ENCODE measurements around the gene MARVELD1.
"Not testable (repeated sequence)": the region's sequence is repeated elsewhere in the genome, so short reads cannot be mapped to it uniquely, and the experiment has no call there.

Gene MARVELD1

GRCh38 chr10:97690133-97690532 is 23.4 kb upstream of the MARVELD1 start:
- DNase-seq (ENCODE audit: low spot score): no peak

- not testable (repeated sequence) for DNase-seq (ENCODE audit: low spot score)
These were observed 15.4 kb upstream of the MARVELD1 start for GRCh38 chr10:97698072-97698655.

- DNase-seq (ENCODE audit: low spot score): peak; percentile 51
These were observed 12.0 kb upstream of the MARVELD1 start for GRCh38 chr10:97701438-97702069.

- no peak for DNase-seq (ENCODE audit: low spot score)
These were observed 10.0 kb upstream of the MARVELD1 start for GRCh38 chr10:97703398-97704067.

GRCh38 chr10:97704341-97704740 is 9.2 kb upstream of the MARVELD1 start:
- no peak for DNase-seq (ENCODE audit: low spot score)

GRCh38 chr10:97705006-97705670 is 8.4 kb upstream of the MARVELD1 start:
- no peak for DNase-seq (ENCODE audit: low spot score)

- peak; percentile 55 for DNase-seq (ENCODE audit: low spot score)
These were observed 6.2 kb upstream of the MARVELD1 start for GRCh38 chr10:97707134-97707861.

- no peak for DNase-seq (ENCODE audit: low spot score)
These were observed 5.4 kb upstream of the MARVELD1 start for GRCh38 chr10:97708167-97708566.

- peak; percentile 73 for DNase-seq (ENCODE audit: low spot score)
These were observed 4.3 kb upstream of the MARVELD1 start for GRCh38 chr10:97708976-97709946.

- no peak for DNase-seq (ENCODE audit: low spot score)
These were observed 1.6 kb upstream of the MARVELD1 start for GRCh38 chr10:97711640-97712572.

- DNase-seq (ENCODE audit: low spot score): peak; percentile 92
These were observed 383 bp downstream of the MARVELD1 start for GRCh38 chr10:97713826-97714400.

GRCh38 chr10:97714401-97715258 is 1.1 kb downstream of the MARVELD1 start:
- peak; percentile 81 for DNase-seq (ENCODE audit: low spot score)

GRCh38 chr10:97715259-97715874 is 1.8 kb downstream of the MARVELD1 start:
- DNase-seq (ENCODE audit: low spot score): no peak

- DNase-seq (ENCODE audit: low spot score): no peak
These were observed 4.1 kb downstream of the MARVELD1 start for GRCh38 chr10:97717627-97718026.

GRCh38 chr10:97718178-97718577 is 4.6 kb downstream of the MARVELD1 start:
- no peak for DNase-seq (ENCODE audit: low spot score)

GRCh38 chr10:97718659-97719142 is 5.2 kb downstream of the MARVELD1 start:
- DNase-seq (ENCODE audit: low spot score): peak; percentile 49

- DNase-seq (ENCODE audit: low spot score): no peak
These were observed 6.1 kb downstream of the MARVELD1 start for GRCh38 chr10:97719602-97720001.
